ENCODE measurements around the gene HCN2. TPM values are rescaled to one million over a fixed set of nuclear protein-coding genes. Genes with fewer than 3 reads are reported as not detected.

Gene HCN2
- total RNA-seq, 2 experiments from 2014 or later: 2.1 TPM

DNA sequence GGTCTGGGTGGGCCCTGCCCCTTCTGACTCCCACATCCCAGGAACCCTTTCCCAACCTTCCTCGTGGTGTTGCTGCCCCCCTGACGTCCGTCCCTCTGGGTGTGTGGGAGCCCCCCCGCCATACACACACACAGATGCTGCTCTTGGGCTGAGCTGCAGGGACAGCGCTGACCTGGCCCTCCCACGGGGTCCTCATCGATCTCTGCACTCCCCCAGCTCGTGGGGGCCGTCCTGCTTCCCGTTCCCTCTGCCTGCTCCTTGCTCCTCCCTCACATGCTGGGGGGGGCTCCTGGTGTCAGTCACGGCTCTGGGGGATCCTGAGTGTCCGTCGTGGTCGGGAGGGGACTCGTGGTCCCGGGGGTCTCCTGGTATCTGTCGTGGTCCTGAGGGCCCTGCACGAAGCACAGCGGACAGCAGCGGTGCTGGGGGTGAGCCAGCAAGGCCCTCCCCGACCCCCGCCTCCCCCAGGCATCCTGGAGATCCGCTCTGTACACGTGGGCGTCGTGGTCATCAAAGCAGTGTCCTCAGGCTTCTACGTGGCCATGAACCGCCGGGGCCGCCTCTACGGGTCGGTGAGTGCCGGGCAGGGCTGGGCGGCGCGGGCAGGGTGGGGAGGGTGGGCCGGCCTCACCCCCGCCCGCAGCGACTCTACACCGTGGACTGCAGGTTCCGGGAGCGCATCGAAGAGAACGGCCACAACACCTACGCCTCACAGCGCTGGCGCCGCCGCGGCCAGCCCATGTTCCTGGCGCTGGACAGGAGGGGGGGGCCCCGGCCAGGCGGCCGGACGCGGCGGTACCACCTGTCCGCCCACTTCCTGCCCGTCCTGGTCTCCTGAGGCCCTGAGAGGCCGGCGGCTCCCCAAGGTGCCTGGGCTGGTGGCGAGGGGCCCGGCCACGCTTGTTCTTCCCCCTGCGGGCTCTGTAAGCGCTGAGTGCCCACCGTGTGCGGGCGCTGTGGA lies 53.4 kb downstream of the HCN2 start:
- ATAC-seq (ENCODE audit: poor library complexity): no peak
- TF ChIP-seq, protein P1, sequence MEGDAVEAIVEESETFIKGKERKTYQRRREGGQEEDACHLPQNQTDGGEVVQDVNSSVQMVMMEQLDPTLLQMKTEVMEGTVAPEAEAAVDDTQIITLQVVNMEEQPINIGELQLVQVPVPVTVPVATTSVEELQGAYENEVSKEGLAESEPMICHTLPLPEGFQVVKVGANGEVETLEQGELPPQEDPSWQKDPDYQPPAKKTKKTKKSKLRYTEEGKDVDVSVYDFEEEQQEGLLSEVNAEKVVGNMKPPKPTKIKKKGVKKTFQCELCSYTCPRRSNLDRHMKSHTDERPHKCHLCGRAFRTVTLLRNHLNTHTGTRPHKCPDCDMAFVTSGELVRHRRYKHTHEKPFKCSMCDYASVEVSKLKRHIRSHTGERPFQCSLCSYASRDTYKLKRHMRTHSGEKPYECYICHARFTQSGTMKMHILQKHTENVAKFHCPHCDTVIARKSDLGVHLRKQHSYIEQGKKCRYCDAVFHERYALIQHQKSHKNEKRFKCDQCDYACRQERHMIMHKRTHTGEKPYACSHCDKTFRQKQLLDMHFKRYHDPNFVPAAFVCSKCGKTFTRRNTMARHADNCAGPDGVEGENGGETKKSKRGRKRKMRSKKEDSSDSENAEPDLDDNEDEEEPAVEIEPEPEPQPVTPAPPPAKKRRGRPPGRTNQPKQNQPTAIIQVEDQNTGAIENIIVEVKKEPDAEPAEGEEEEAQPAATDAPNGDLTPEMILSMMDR (IDR thresholded peaks at IDR 0.05): no peak
- H3K36me3 Mint-ChIP-seq (ENCODE audit: low read depth): peaks cover 19% of the 10 kb centered on the region
- Histone ChIP-seq H3K4me3 (ENCODE audit: low read length) (no peak overlapping the region), H3K4me1 (ENCODE audit: insufficient read depth, low read length) (peaks cover 24% of the 10 kb centered on the region), H3K27ac (ENCODE audit: low read depth in 1 of 2, low read length in 2 of 2) (no peak overlapping the region), H3K9me3 (ENCODE audit: control insufficient read depth in 1 of 2, insufficient read depth in 1 of 2, low read length in 2 of 2) (no peaks in the 10 kb centered on the region), H3K36me3 (ENCODE audit: insufficient read depth, low read length) (peaks cover 17% of the 10 kb centered on the region), H3K27me3 (ENCODE audit: control insufficient read depth in 1 of 2, insufficient read depth in 2 of 2, low read length in 2 of 2) (no peaks in the 10 kb centered on the region)
- no peak overlapping the region for H3K4me3 Mint-ChIP-seq
- ChIA-PET POLR2A (interaction anchor here (0.7 kb wide), 1 partner anchor 17 kb away, joined by 3 read pairs; no protein-coding TSS in a partner anchor), CTCF (interaction anchor here (1.6 kb wide), 1 partner anchor 59 kb away, joined by 3 read pairs; no protein-coding TSS in a partner anchor)
- intact Hi-C loops (cut with DNase I, micrococcal nuclease): no loop called here
- H3K9me3 Mint-ChIP-seq: no peaks in the 10 kb centered on the region
- no peaks in the 10 kb centered on the region for H3K27me3 Mint-ChIP-seq
- H3K27ac Mint-ChIP-seq: no peak overlapping the region
- peaks cover 6% of the 10 kb centered on the region for H3K4me1 Mint-ChIP-seq (ENCODE audit: low read depth)
- no peak for DNase-seq

DNA sequence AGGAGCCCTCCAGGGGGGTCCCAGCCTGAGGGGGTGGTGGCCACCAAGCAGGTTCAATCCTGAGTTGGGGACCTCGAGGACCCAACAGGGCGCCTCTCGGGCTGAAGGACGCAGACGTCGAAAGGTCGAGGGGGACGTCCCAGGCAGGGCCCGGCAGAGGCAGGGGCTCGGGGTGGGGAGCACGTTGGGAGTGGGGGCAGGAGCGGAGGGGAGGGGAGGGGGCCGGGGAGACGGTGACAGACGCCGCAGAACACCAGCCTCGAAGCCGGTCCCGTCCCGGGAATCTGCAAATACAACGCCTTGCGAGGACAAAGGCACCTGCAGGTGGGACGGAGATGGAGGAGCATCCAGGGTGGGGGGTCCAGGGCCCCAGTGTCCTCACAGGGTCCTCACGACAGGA lies 54.1 kb downstream of the HCN2 start:
- TF ChIP-seq, protein P1 (IDR thresholded peaks at IDR 0.05): no peak
- no peak for ATAC-seq (ENCODE audit: poor library complexity)
- DNase-seq: no peak
- H3K27me3 ChIP-seq (ENCODE audit: control insufficient read depth in 1 of 2, insufficient read depth in 2 of 2, low read length in 2 of 2): no peaks in the 10 kb centered on the region
- H3K9me3 Mint-ChIP-seq: no peaks in the 10 kb centered on the region
- H3K4me3 ChIP-seq (ENCODE audit: low read length): no peak overlapping the region
- peaks cover 23% of the 10 kb centered on the region for H3K36me3 Mint-ChIP-seq (ENCODE audit: low read depth)
- no peak overlapping the region for H3K4me3 Mint-ChIP-seq
- H3K4me1 ChIP-seq (ENCODE audit: insufficient read depth, low read length): peaks cover 17% of the 10 kb centered on the region
- H3K9me3 ChIP-seq (ENCODE audit: control insufficient read depth in 1 of 2, insufficient read depth in 1 of 2, low read length in 2 of 2): no peaks in the 10 kb centered on the region
- POLR2A ChIA-PET: no interaction called here
- H3K36me3 ChIP-seq (ENCODE audit: insufficient read depth, low read length): peaks cover 22% of the 10 kb centered on the region
- H3K27ac Mint-ChIP-seq: no peak overlapping the region
- no peaks in the 10 kb centered on the region for H3K27me3 Mint-ChIP-seq
- H3K4me1 Mint-ChIP-seq (ENCODE audit: low read depth): peaks cover 6% of the 10 kb centered on the region
- intact Hi-C loops (cut with DNase I, micrococcal nuclease): no loop called here
- CTCF ChIA-PET: no interaction called here
- no peak overlapping the region for H3K27ac ChIP-seq (ENCODE audit: low read depth in 1 of 2, low read length in 2 of 2)

DNA sequence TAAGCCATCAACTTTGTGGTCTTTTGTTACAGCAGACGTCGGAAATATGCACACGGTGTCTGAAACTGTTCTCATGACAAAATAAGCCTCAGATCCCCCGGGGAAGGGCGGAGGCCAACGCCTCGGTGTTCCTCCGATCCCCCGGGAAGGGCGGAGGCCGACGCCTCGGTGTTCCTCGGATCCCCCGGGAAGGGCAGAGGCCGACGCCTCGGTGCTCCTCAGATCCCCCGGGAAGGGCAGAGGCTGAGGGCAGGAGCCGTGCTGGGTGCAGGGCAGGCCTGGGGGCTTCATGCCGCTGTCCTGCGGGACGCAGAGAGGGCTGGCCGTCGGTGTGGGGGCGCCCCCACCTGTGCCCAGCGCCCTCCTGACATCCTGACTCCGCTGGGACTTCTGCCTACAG lies 54.7 kb downstream of the HCN2 start:
- Histone ChIP-seq H3K27me3 (ENCODE audit: control insufficient read depth in 1 of 2, insufficient read depth in 2 of 2, low read length in 2 of 2) (no peaks in the 10 kb centered on the region), H3K36me3 (ENCODE audit: insufficient read depth, low read length) (peaks cover 29% of the 10 kb centered on the region), H3K9me3 (ENCODE audit: control insufficient read depth in 1 of 2, insufficient read depth in 1 of 2, low read length in 2 of 2) (no peaks in the 10 kb centered on the region), H3K4me1 (ENCODE audit: insufficient read depth, low read length) (peaks cover 11% of the 10 kb centered on the region), H3K4me3 (ENCODE audit: low read length) (no peak overlapping the region), H3K27ac (ENCODE audit: low read depth in 1 of 2, low read length in 2 of 2) (no peak overlapping the region)
- H3K27ac Mint-ChIP-seq: no peak overlapping the region
- peaks cover 3% of the 10 kb centered on the region for H3K4me1 Mint-ChIP-seq (ENCODE audit: low read depth)
- intact Hi-C loops (cut with DNase I, micrococcal nuclease): no loop called here
- CTCF ChIA-PET: no interaction called here
- ATAC-seq (ENCODE audit: poor library complexity) (no peak), DNase-seq (no peak)
- no peaks in the 10 kb centered on the region for H3K9me3 Mint-ChIP-seq
- H3K4me3 Mint-ChIP-seq: no peak overlapping the region
- no peaks in the 10 kb centered on the region for H3K27me3 Mint-ChIP-seq
- TF ChIP-seq, protein P1 (IDR thresholded peaks at IDR 0.05): no peak
- peaks cover 24% of the 10 kb centered on the region for H3K36me3 Mint-ChIP-seq (ENCODE audit: low read depth)
- POLR2A ChIA-PET: no interaction called here

Measured in CD4-positive, alpha-beta T cell (primary cell).